Measurements from ENCODE around the gene HPS3.
"Not testable (repeated sequence)": the region's sequence is repeated elsewhere in the genome, so short reads cannot be mapped to it uniquely, and the experiment has no call there.

HPS3 gene

GRCh38 chr3:149186721-149187120, 57.3 kb downstream of the HPS3 start:
- Histone ChIP-seq H3K9me3 (ENCODE audit: control insufficient read depth, low read length) (no peaks in the 10 kb centered on the region), H3K9ac (no peak overlapping the region), H3K79me2 (no peaks in the 10 kb centered on the region), H3K4me1 (no peaks in the 10 kb centered on the region), H3K27ac (no peak overlapping the region), H3K27me3 (ENCODE audit: control insufficient read depth, insufficient read depth, low read length) (no peaks in the 10 kb centered on the region), H3K4me2 (ENCODE audit: low read length) (no peak overlapping the region), H3K36me3 (ENCODE audit: control insufficient read depth, insufficient read depth, low read length) (no peaks in the 10 kb centered on the region), H3K4me3 (ENCODE audit: low read depth, low read length) (no peak overlapping the region), H2AFZ (no peak overlapping the region)
- no peak for TF ChIP-seq CTCF (IDR thresholded peaks at IDR 0.05)

- no peaks in the 10 kb centered on the region for H3K27me3 ChIP-seq (ENCODE audit: control insufficient read depth, insufficient read depth, low read length)
- H3K9me3 ChIP-seq (ENCODE audit: control insufficient read depth, low read length) = no peaks in the 10 kb centered on the region
- no peak overlapping the region for H3K9ac ChIP-seq
- no peak overlapping the region for H3K27ac ChIP-seq
- H3K4me3 ChIP-seq (ENCODE audit: low read depth, low read length) = no peak overlapping the region
- H2AFZ ChIP-seq = no peak overlapping the region
- no peaks in the 10 kb centered on the region for H3K4me1 ChIP-seq
- no peaks in the 10 kb centered on the region for H3K36me3 ChIP-seq (ENCODE audit: control insufficient read depth, insufficient read depth, low read length)
- no peaks in the 10 kb centered on the region for H3K79me2 ChIP-seq
- H3K4me2 ChIP-seq (ENCODE audit: low read length) = no peak overlapping the region
- no peak for TF ChIP-seq CTCF (IDR thresholded peaks at IDR 0.05)
These were observed 59.1 kb downstream of the HPS3 start for GRCh38 chr3:149188494-149188893.

GRCh38 chr3:149195221-149195620, 65.8 kb downstream of the HPS3 start:
- TF ChIP-seq CTCF (IDR thresholded peaks at IDR 0.05) = no peak
- H3K9me3 ChIP-seq (ENCODE audit: control insufficient read depth, low read length) = no peaks in the 10 kb centered on the region
- H3K4me1 ChIP-seq = no peaks in the 10 kb centered on the region
- H2AFZ ChIP-seq = no peak overlapping the region
- H3K4me2 ChIP-seq (ENCODE audit: low read length) = no peak overlapping the region
- H3K27ac ChIP-seq = no peak overlapping the region
- H3K79me2 ChIP-seq = no peaks in the 10 kb centered on the region
- no peak overlapping the region for H3K4me3 ChIP-seq (ENCODE audit: low read depth, low read length)
- H3K27me3 ChIP-seq (ENCODE audit: control insufficient read depth, insufficient read depth, low read length) = no peaks in the 10 kb centered on the region
- H3K9ac ChIP-seq = no peak overlapping the region
- no peaks in the 10 kb centered on the region for H3K36me3 ChIP-seq (ENCODE audit: control insufficient read depth, insufficient read depth, low read length)

GRCh38 chr3:149196805-149197592, 67.6 kb downstream of the HPS3 start:
- not testable (repeated sequence) for H3K4me3 ChIP-seq (ENCODE audit: low read depth, low read length); H3K9ac ChIP-seq

GRCh38 chr3:149197669-149198068, 68.2 kb downstream of the HPS3 start:
- Histone ChIP-seq H3K9me3 (ENCODE audit: control insufficient read depth, low read length) (no peaks in the 10 kb centered on the region), H3K36me3 (ENCODE audit: control insufficient read depth, insufficient read depth, low read length) (no peaks in the 10 kb centered on the region), H3K27ac (no peak overlapping the region), H3K27me3 (ENCODE audit: control insufficient read depth, insufficient read depth, low read length) (no peaks in the 10 kb centered on the region), H3K79me2 (no peaks in the 10 kb centered on the region), H3K4me2 (ENCODE audit: low read length) (no peak overlapping the region), H2AFZ (no peak overlapping the region), H3K9ac (no peak overlapping the region), H3K4me1 (no peaks in the 10 kb centered on the region), H3K4me3 (ENCODE audit: low read depth, low read length) (no peak overlapping the region)
- no peak for TF ChIP-seq CTCF (IDR thresholded peaks at IDR 0.05)

More at GRCh38 chr3:149196805-149197592, 67.6 kb downstream of the HPS3 start:
- H3K4me1 ChIP-seq; H3K9me3 ChIP-seq (ENCODE audit: control insufficient read depth, low read length); H3K79me2 ChIP-seq; H2AFZ ChIP-seq; H3K27me3 ChIP-seq (ENCODE audit: control insufficient read depth, insufficient read depth, low read length); H3K27ac ChIP-seq; H3K4me2 ChIP-seq (ENCODE audit: low read length); H3K36me3 ChIP-seq (ENCODE audit: control insufficient read depth, insufficient read depth, low read length): not testable (repeated sequence)

Data from parathyroid adenoma (tissue), 2 donors.